Stimulated activated CD8-positive, alpha-beta memory T cell treated with anti-CD3 and anti-CD28 coated beads, Interleukin-7, amount 100 ng/mL, for 48 hours (primary cell): Measurements from ENCODE around the gene SLC25A3.

Experiments used
- DNase-seq, 2 donors: peaks; one replicate each; pipeline ENCODE4 v3.0.0-alpha.2; 2020; ENCODE audit warnings: low read depth in 1 of 2; ENCODE audit errors: extremely low read depth in 1 of 2

Gene SLC25A3

GRCh38 chr12:98653866-98654493, 60.5 kb downstream of the SLC25A3 start:
- no peak for DNase-seq
